ENCODE data around the gene GTF2F2.

DNA sequence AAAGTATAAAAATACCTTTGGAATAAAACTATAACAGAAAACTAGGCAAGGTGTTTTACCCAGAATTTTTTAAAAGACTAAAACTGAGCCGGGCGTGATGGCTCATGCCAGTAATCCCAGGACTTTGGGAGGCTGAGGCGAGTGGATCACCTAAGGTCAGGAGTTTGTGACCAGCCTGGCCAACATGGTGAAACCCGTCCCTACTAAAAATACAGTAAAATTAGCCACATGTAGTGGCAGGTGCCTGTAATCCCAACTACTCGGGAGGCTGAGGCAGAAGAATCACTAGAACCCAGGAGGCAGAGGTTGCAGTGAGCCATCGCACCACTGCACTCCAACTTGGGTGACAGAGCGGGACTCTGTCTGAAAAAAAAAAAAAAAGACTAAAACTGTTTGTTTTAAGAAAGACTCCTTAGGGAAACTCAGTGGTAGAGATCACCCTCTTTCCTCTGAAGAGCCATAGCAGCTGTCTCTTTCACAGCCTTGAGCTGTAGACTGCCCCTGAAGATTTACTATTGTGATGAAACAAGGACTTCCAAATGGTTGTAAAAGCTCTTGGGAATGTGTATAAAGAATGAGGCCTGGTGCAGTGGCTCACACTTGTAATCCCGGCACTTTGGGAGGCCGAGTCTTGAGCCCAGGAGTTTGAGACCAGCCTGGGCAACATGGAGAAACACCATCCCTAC, 95.2 kb downstream of the GTF2F2 start:
- TF ChIP-seq, protein P1, sequence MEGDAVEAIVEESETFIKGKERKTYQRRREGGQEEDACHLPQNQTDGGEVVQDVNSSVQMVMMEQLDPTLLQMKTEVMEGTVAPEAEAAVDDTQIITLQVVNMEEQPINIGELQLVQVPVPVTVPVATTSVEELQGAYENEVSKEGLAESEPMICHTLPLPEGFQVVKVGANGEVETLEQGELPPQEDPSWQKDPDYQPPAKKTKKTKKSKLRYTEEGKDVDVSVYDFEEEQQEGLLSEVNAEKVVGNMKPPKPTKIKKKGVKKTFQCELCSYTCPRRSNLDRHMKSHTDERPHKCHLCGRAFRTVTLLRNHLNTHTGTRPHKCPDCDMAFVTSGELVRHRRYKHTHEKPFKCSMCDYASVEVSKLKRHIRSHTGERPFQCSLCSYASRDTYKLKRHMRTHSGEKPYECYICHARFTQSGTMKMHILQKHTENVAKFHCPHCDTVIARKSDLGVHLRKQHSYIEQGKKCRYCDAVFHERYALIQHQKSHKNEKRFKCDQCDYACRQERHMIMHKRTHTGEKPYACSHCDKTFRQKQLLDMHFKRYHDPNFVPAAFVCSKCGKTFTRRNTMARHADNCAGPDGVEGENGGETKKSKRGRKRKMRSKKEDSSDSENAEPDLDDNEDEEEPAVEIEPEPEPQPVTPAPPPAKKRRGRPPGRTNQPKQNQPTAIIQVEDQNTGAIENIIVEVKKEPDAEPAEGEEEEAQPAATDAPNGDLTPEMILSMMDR (conservative IDR thresholded peaks at IDR 0.05), result no peak
- no peak for TF ChIP-seq ZFX (IDR thresholded peaks at IDR 0.05)

All from C4-2B (cell line).